ENCODE measurements around the gene GLYR1.
"Not testable (repeated sequence)": the region's sequence is repeated elsewhere in the genome, so short reads cannot be mapped to it uniquely, and the experiment has no call there.

Gene GLYR1

GRCh38 chr16:4785758-4786433 lies 61.2 kb downstream of the GLYR1 start:
- DNase-seq, result no peak

- DNase-seq, result not testable (repeated sequence)
These were observed 62.6 kb downstream of the GLYR1 start for GRCh38 chr16:4784444-4784987.

GRCh38 chr16:4783951-4784336 lies 63.1 kb downstream of the GLYR1 start:
- no peak for DNase-seq

- no peak for DNase-seq
These were observed 63.7 kb downstream of the GLYR1 start for GRCh38 chr16:4783251-4783950.

GRCh38 chr16:4780235-4780634 lies 66.9 kb downstream of the GLYR1 start:
- no peak for DNase-seq

- DNase-seq, result no peak
These were observed 69.1 kb downstream of the GLYR1 start for GRCh38 chr16:4778050-4778392.

GRCh38 chr16:4777339-4778049 lies 69.6 kb downstream of the GLYR1 start:
- DNase-seq, result no peak

GRCh38 chr16:4776141-4776705 lies 70.9 kb downstream of the GLYR1 start:
- no peak for DNase-seq

- no peak for DNase-seq
These were observed 72.1 kb downstream of the GLYR1 start for GRCh38 chr16:4775005-4775404.

GRCh38 chr16:4772351-4772750 lies 74.7 kb downstream of the GLYR1 start:
- DNase-seq, result no peak

- no peak for DNase-seq
These were observed 75.4 kb downstream of the GLYR1 start for GRCh38 chr16:4771646-4772045.

- peak; percentile 44 for DNase-seq
These were observed 77.8 kb downstream of the GLYR1 start for GRCh38 chr16:4769306-4769638.

- peak; percentile 99 for DNase-seq
These were observed 78.4 kb downstream of the GLYR1 start for GRCh38 chr16:4768549-4769305.

- DNase-seq, result peak; percentile 51
These were observed 79.1 kb downstream of the GLYR1 start for GRCh38 chr16:4767872-4768548.

- DNase-seq, result peak; percentile 98
These were observed 80.0 kb downstream of the GLYR1 start, which contains the start of gene ZNF500 for GRCh38 chr16:4766875-4767628. TSS of gene ZNF500 (minus strand) at chr16:4767162. CDS start at chr16:4765978, 1,184 bp downstream.

GRCh38 chr16:4765511-4766474 lies 81.3 kb downstream of the GLYR1 start:
- DNase-seq, result no peak

GRCh38 chr16:4763791-4764190 lies 83.3 kb downstream of the GLYR1 start:
- no peak for DNase-seq

- DNase-seq, result no peak
These were observed 84.9 kb downstream of the GLYR1 start for GRCh38 chr16:4762205-4762604.

- no peak for DNase-seq
These were observed 86.7 kb downstream of the GLYR1 start for GRCh38 chr16:4760221-4760910.

Measured in NCI-H69 (cell line).